Endothelial cell of umbilical vein (primary cell): ENCODE measurements around the gene GALK2. TPM values are rescaled to one million over a fixed set of nuclear protein-coding genes. Genes with fewer than 3 reads are reported as not detected.

Experiments
- BruUV-seq: library from RNA; stranded (reverse); fragments of 400-500 nt; replicated peaks from 2 replicates; lab custom pipeline; 2021; lab: Mats Ljungman, UMichigan
- CTCF ChIA-PET: fragments of 300-600, 350-600 bp; sonication (Branson Sonifier 250); formaldehyde crosslinking; loops from one replicate; lab custom pipeline; 2021; ENCODE audit warnings: antibody characterized with exemption, inconsistent platforms; lab: Charles Lee
- POLR2A ChIA-PET: fragments of 300-600, 350-600 bp; sonication (Branson Sonifier 250); formaldehyde crosslinking; loops from one replicate; lab custom pipeline; 2021; ENCODE audit warnings: antibody characterized with exemption, inconsistent platforms; lab: Charles Lee
- DNase-seq: peaks from one replicate; pipeline ENCODE4 v3.0.0-alpha.2; 2011; ENCODE audit warnings: low read depth, low spot score
- FAIRE-seq: peaks from 2 replicates; lab custom pipeline; 2011; peaks lifted over from hg19 to GRCh38; lab: Jason Lieb, UNC
- H2AFZ ChIP-seq: 2 replicates; pipeline ENCODE4 v1.6.0; 2012; ENCODE audit warnings: low read depth, low read length, control low read depth, inconsistent platforms
- H3K27ac ChIP-seq: 2 replicates; pipeline ENCODE4 v1.5.1; 2011; ENCODE audit warnings: low read depth, mild to moderate bottlenecking, control low read depth, low read length, moderate library complexity; ENCODE audit not compliant: insufficient read depth
- H3K27me3 ChIP-seq, 2 experiments: 2 replicates each; pipeline versions ENCODE4 v1.6.0 to v1.6.1; 2011; ENCODE audit warnings: low read length in 2 of 2, mixed read lengths in 1 of 2; ENCODE audit not compliant: control insufficient read depth in 2 of 2, insufficient read depth in 2 of 2
- H3K36me3 ChIP-seq, 2 experiments: 2 replicates in 1 of 2; 3 replicates in 1 of 2; pipeline ENCODE4 v1.5.1; 2011; ENCODE audit warnings: low read length in 2 of 2, mild to moderate bottlenecking in 1 of 2, moderate library complexity in 1 of 2; ENCODE audit not compliant: control insufficient read depth in 2 of 2, insufficient read depth in 2 of 2; ENCODE audit errors: extremely low read depth in 1 of 2
- H3K4me1 ChIP-seq: 3 replicates; pipeline ENCODE4 v1.5.1; 2011; ENCODE audit warnings: mild to moderate bottlenecking, low read length; ENCODE audit not compliant: control insufficient read depth, insufficient read depth; ENCODE audit errors: extremely low read depth
- H3K4me2 ChIP-seq: 2 replicates; pipeline ENCODE4 v1.6.1; 2011; ENCODE audit warnings: low read length, control low read depth, mixed read lengths; ENCODE audit not compliant: insufficient read depth
- H3K4me3 ChIP-seq, 3 experiments: fragments of 200-600 bp in 1 of 3; sonication (generic), shearing (Covaris generic) in 1 of 3; replicated peaks in 1 of 3; 2 replicates each; pipeline ENCODE4 v1.5.1; 2011 to 2016; ENCODE audit warnings: control low read depth in 3 of 3, low read length in 3 of 3, mild to moderate bottlenecking in 2 of 3, inconsistent platforms in 1 of 3, low read depth in 1 of 3, moderate library complexity in 1 of 3; ENCODE audit not compliant: insufficient read depth in 1 of 3
- H3K79me2 ChIP-seq: 2 replicates; pipeline ENCODE4 v1.6.0; 2012; ENCODE audit warnings: low read length, inconsistent platforms; ENCODE audit not compliant: control insufficient read depth, insufficient read depth
- H3K9ac ChIP-seq: replicated peaks from 2 replicates; pipeline ENCODE3; 2011; ENCODE audit warnings: low read length, control low read depth; ENCODE audit not compliant: insufficient read depth; ENCODE audit errors: extremely low read depth
- H3K9me1 ChIP-seq: replicated peaks from 3 replicates; pipeline ENCODE4 v1.6.0; 2011; ENCODE audit warnings: mild to moderate bottlenecking, low read length; ENCODE audit not compliant: control insufficient read depth, insufficient read depth; ENCODE audit errors: extremely low read depth
- H3K9me3 ChIP-seq: replicated peaks from 2 replicates; pipeline ENCODE4 v1.5.1; 2012; ENCODE audit warnings: low read length, inconsistent platforms; ENCODE audit not compliant: control insufficient read depth, insufficient read depth
- H4K20me1 ChIP-seq: replicated peaks from 2 replicates; pipeline ENCODE3; 2011; ENCODE audit warnings: mild to moderate bottlenecking, low read length; ENCODE audit not compliant: control insufficient read depth, insufficient read depth; ENCODE audit errors: extremely low read depth
- EZH2 ChIP-seq: IDR thresholded peaks from 2 replicates; pipeline ENCODE4 v1.6.1; 2012; ENCODE audit warnings: borderline replicate concordance, low read depth, mild to moderate bottlenecking, moderate library complexity, low read length, inconsistent platforms; ENCODE audit not compliant: severe bottlenecking
- FOS ChIP-seq: IDR thresholded peaks from 2 replicates; pipeline ENCODE4 v1.6.1; 2011; ENCODE audit warnings: mild to moderate bottlenecking, low read length, moderate library complexity, borderline replicate concordance; ENCODE audit not compliant: insufficient read depth
- GATA2 ChIP-seq: IDR thresholded peaks from 2 replicates; pipeline ENCODE4 v1.7.0; 2011; ENCODE audit warnings: low read depth, mild to moderate bottlenecking, moderate library complexity, mixed read lengths, low read length; ENCODE audit not compliant: insufficient read length, insufficient read depth
- JUN ChIP-seq: IDR thresholded peaks from 2 replicates; pipeline ENCODE4 v1.6.1; 2011; ENCODE audit warnings: borderline replicate concordance, low read depth; ENCODE audit not compliant: insufficient read length, insufficient read depth
- MYC ChIP-seq: IDR thresholded peaks from one replicate; pipeline ENCODE4 v1.6.1; 2011; ENCODE audit warnings: mild to moderate bottlenecking, low read depth, low read length
- POLR2A ChIP-seq: IDR thresholded peaks from 2 replicates; pipeline ENCODE4 v1.6.1; 2012; ENCODE audit warnings: low read depth, mild to moderate bottlenecking, control low read depth, low read length
- POLR2AphosphoS5 ChIP-seq: IDR thresholded peaks from 2 replicates; pipeline ENCODE4 v1.6.1; 2012; ENCODE audit warnings: low read depth, mild to moderate bottlenecking, control low read depth, low read length, moderate library complexity; ENCODE audit not compliant: insufficient read depth
- dilution Hi-C: fragments of 300-500 bp; cut with MboI; formaldehyde crosslinking; loops from one replicate; pipeline ENCODE4 v1.15.0; 2019; ENCODE audit warnings: low sequenced_read_pairs; ENCODE audit not compliant: extremely low pct_ligation_motif_present
- intact Hi-C: fragments of 100-400 bp; cut with micrococcal nuclease; formaldehyde crosslinking; loops from one replicate; pipeline ENCODE4 v1.10.0; 2022
- polyA plus RNA-seq, 4 experiments: library from polyadenylated mRNA; depleted of rRNA in 3 of 4; stranded (reverse) in 3 of 4; unstranded in 1 of 4; fragments of >200 nt; gene quantifications; 2 replicates each; pipeline versions ENCODE4 v1.2.1 to v1.2.3, GENCODE V29; 2011 to 2012; ENCODE audit warnings: missing spikeins in 1 of 4
- total RNA-seq: library from RNA; stranded (reverse); gene quantifications from 2 replicates; pipeline ENCODE4 v1.2.3, GENCODE V29; 2021
- TF ChIP-seq, protein P1 (sequence below): IDR thresholded peaks from 2 replicates; pipeline ENCODE4 v1.6.1; 2011; ENCODE audit not compliant: insufficient read depth, insufficient read length
- TF ChIP-seq, protein P2 (sequence below), 2 donors: IDR thresholded peaks; 1 replicate in 1 of 2; 2 replicates in 1 of 2; pipeline ENCODE4 v1.5.1; 2011; ENCODE audit warnings: low read length in 2 of 2, mild to moderate bottlenecking in 2 of 2, moderate library complexity in 2 of 2, control low read depth in 1 of 2, inconsistent platforms in 1 of 2, low read depth in 1 of 2; ENCODE audit not compliant: insufficient read depth in 1 of 2; ENCODE audit errors: extremely low read depth in 1 of 2

Gene GALK2
- total and polyA plus RNA-seq, 2 donors (not counting 3 experiments of a cell fraction or from before 2014, with no cell fraction given), result 19.9 to 31.3 TPM

DNA sequence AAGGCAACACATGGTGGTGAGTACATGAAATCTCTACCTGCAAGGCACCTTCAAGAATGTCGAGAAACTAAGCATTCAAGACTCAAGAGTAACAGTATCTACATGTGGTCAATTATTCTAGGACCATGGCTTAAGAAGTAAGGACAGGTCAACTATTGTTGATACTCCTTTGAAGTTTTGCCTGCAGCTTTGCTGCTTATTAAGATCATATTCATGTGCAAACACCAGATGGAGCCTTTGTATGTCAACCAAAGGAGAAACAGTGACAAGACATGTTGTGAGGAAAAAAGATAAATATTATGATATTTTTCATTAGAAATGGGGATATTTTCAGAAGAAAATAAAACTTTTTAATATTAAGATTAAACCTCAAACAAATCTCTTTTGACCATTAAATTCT, 200.7 kb downstream of the GALK2 start:
- H3K4me3 ChIP-seq, result no peak overlapping the region
- no peak for TF ChIP-seq GATA2
- no peak for TF ChIP-seq JUN
- no peak for TF ChIP-seq EZH2
- TF ChIP-seq, protein P1, sequence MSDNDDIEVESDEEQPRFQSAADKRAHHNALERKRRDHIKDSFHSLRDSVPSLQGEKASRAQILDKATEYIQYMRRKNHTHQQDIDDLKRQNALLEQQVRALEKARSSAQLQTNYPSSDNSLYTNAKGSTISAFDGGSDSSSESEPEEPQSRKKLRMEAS, result no peak
- no peak for TF ChIP-seq MYC
- no peak for TF ChIP-seq POLR2A
- TF ChIP-seq FOS, result no peak
- TF ChIP-seq, protein P2, sequence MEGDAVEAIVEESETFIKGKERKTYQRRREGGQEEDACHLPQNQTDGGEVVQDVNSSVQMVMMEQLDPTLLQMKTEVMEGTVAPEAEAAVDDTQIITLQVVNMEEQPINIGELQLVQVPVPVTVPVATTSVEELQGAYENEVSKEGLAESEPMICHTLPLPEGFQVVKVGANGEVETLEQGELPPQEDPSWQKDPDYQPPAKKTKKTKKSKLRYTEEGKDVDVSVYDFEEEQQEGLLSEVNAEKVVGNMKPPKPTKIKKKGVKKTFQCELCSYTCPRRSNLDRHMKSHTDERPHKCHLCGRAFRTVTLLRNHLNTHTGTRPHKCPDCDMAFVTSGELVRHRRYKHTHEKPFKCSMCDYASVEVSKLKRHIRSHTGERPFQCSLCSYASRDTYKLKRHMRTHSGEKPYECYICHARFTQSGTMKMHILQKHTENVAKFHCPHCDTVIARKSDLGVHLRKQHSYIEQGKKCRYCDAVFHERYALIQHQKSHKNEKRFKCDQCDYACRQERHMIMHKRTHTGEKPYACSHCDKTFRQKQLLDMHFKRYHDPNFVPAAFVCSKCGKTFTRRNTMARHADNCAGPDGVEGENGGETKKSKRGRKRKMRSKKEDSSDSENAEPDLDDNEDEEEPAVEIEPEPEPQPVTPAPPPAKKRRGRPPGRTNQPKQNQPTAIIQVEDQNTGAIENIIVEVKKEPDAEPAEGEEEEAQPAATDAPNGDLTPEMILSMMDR (IDR thresholded peaks at IDR 0.05; ENCODE audit: extremely low read depth in 1 of 2, insufficient read depth in 1 of 2, low read depth in 1 of 2, low read length in 2 of 2), result no peak
- no peak for TF ChIP-seq POLR2AphosphoS5
- no peaks in the 10 kb centered on the region for H3K4me1 ChIP-seq
- dilution Hi-C loops (no loop called here), intact Hi-C loops (no loop called here)
- no peak overlapping the region for H2AFZ ChIP-seq
- no peaks in the 10 kb centered on the region for H3K79me2 ChIP-seq
- H3K27ac ChIP-seq, result no peak overlapping the region
- peak; percentile 3 for DNase-seq
- H3K9me3 ChIP-seq, result no peaks in the 10 kb centered on the region
- H3K27me3 ChIP-seq, result no peaks in the 10 kb centered on the region
- H3K9me1 ChIP-seq, result no peaks in the 10 kb centered on the region
- ChIA-PET POLR2A (no interaction called here), CTCF (interaction anchor here (0.6 kb wide), 1 partner anchor 52 kb away, joined by 3 read pairs; the partner anchor contains the start of gene FGF7)
- H4K20me1 ChIP-seq, result no peaks in the 10 kb centered on the region
- H3K4me2 ChIP-seq, result no peak overlapping the region
- H3K9ac ChIP-seq, result no peak overlapping the region
- BruUV-seq, result no TSS peak
- no peaks in the 10 kb centered on the region for H3K36me3 ChIP-seq
- no peak for FAIRE-seq
